Measurements from ENCODE around the gene LCNL1.

DNA sequence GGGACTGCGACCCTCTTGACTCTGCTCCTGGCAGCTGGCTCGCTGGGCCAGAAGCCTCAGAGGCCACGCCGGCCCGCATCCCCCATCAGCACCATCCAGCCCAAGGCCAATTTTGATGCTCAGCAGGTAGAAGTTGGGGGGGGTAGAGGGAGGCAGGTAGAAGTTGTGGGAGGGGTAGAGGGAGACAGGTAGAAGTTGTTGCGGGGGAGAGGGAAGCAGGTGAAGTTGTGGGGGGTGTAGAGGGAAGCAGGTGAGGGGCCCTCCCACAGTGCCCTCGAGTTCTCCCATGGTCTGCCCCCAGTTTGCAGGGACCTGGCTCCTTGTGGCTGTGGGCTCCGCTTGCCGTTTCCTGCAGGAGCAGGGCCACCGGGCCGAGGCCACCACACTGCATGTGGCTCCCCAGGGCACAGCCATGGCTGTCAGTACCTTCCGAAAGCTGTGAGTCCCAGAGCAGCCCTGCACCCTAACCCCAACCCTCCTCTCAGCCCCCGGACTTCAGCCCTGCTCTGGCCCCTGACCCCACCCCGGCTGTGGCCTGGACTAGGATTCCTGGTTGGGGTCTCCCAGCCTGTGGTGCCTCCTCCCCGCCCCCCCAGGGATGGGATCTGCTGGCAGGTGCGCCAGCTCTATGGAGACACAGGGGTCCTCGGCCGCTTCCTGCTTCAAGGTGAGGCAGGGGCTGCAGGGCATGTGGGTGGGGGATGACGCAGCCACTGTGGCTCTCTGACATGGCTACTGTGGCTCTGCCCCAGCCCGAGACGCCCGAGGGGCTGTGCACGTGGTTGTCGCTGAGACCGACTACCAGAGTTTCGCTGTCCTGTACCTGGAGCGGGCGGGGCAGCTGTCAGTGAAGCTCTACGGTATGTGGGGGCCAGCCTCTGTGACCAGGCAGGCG lies 37.2 kb upstream of the LCNL1 start:
- TF ChIP-seq POLR2A (IDR thresholded peaks at IDR 0.05), result no peak
- TF ChIP-seq, protein P1, sequence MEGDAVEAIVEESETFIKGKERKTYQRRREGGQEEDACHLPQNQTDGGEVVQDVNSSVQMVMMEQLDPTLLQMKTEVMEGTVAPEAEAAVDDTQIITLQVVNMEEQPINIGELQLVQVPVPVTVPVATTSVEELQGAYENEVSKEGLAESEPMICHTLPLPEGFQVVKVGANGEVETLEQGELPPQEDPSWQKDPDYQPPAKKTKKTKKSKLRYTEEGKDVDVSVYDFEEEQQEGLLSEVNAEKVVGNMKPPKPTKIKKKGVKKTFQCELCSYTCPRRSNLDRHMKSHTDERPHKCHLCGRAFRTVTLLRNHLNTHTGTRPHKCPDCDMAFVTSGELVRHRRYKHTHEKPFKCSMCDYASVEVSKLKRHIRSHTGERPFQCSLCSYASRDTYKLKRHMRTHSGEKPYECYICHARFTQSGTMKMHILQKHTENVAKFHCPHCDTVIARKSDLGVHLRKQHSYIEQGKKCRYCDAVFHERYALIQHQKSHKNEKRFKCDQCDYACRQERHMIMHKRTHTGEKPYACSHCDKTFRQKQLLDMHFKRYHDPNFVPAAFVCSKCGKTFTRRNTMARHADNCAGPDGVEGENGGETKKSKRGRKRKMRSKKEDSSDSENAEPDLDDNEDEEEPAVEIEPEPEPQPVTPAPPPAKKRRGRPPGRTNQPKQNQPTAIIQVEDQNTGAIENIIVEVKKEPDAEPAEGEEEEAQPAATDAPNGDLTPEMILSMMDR (IDR thresholded peaks at IDR 0.05), result no peak
